Fibroblast of skin of abdomen (primary cell): ENCODE measurements around the gene OR9A2.
"Not testable (repeated sequence)": the region's sequence is repeated elsewhere in the genome, so short reads cannot be mapped to it uniquely, and the experiment has no call there.

Source experiments
- DNase-seq: peaks from one replicate; pipeline ENCODE4 v3.0.0-alpha.2; 2013

The OR9A2 gene

DNA sequence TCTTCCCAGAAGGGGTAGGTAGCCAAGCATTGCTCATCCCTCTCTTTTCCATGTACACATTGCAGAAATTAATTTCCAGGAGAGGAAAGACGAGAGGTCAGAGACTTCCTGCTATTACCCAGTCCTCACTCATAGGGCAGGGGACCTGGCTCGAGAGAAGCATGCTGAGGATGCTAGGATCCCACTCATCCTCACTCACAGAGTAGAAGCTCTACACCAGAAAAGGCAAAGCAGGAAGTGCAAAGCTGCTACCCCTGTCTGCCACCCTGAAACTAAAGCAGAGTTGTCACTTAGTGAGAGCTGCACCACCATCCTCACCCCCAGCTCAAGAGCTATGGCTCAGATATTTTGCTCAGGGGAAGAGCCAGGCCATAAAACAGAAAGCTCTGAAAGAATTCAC lies 9.9 kb downstream of the OR9A2 start:
- no peak for DNase-seq

DNA sequence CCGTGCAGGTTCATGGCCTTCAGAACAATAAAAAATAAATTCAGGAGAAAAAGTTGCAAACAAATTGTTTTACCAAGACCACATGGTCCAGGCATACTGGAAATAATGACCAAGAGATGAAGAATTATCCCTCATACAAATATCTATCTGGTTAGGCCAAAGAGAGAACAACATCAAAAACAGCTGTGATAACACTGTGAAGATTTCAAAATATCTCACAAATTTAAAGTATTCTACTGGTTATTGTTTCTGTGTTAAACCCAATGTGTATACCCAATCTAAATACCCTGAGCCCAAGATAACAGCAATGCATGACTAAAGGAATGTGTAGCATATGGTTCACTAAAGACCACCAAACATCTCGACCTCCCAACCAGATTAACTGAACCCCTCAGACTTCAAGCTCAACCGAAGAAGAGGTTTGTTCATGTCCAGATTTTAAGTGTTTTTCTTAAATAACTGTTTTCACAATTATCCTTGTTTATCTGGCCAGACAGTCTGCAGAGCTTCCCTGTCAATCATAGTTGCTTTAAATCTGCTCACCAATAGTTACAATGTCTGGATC lies 10.9 kb downstream of the OR9A2 start:
- peak; percentile 70 for DNase-seq

DNA sequence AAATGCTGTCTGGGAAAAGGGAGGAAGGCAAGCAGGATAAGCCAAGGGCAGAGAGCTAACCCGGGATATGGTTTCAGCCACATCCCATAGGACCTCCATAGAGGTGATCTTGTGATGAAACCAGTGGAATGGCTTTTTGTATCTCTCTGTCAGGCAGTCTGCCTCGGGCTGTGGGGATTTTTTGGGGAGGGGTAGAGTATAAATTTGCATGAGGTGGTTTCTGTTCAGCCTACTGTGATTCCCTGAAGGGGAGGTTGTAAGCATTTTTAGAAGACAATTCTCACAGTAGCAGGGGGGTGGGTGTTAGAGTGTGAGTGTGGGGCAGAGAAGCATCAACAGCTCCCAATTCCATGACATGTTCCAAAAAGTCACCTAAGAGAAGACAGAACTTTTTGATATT lies 11.8 kb downstream of the OR9A2 start:
- no peak for DNase-seq

DNA sequence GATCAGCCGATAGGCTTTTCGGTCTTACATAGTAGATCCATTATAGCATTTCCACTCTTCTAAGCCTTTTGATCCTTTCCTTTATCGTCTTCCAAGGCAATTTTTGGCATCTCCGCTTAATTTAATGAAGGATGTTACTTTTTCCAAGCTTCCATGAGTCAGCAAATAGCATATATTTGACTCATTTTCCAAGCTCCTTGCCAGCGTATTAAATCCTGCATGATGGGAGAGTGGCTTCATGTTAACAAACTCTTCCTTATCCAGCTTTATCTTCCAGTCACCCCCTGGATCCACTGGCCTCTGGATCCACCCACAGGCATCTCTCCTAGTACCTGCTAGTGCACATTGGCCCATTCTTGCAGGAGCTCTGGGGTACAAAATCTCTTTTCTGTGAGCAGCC lies 13.0 kb downstream of the OR9A2 start:
- DNase-seq: peak; percentile 85

DNA sequence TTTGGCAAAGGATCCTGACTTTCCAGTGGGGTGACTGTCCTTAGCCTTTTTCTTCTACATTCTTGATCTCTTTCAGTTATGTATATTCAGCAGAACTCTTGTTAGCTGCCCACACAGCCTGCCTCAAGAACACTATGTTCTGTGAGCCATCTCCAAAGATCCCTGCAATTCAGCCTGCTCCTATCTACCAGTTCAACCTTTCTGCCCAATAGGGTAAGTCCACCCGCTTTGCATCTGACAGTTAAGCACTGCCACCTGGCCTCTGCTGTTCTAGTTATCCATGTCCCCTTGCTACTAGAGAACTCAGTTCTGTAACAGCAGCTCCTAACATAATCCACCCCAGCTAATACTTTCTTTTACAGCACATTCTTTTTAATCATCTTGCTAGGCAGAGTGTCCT lies 13.5 kb downstream of the OR9A2 start:
- no peak for DNase-seq

DNA sequence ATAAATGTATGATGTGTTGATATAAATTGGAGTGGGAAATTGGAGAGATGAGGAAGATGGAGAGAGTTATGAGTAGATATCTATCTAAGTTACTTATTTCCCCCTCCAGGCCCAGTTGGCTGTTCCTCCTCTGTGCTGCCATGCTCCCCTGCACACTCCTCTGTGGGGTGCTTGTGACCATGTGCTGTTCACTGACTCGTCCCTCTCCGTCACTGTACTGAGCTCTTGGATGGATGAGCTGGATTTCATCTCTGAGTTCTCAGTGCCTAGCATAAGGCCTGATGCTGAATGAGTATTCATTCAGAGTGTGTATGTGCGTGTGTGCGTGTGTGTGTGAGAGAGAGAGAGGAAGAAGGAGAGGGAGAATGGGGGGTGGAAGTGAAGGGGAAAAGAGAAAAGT lies 14.5 kb downstream of the OR9A2 start:
- DNase-seq: no peak

DNA sequence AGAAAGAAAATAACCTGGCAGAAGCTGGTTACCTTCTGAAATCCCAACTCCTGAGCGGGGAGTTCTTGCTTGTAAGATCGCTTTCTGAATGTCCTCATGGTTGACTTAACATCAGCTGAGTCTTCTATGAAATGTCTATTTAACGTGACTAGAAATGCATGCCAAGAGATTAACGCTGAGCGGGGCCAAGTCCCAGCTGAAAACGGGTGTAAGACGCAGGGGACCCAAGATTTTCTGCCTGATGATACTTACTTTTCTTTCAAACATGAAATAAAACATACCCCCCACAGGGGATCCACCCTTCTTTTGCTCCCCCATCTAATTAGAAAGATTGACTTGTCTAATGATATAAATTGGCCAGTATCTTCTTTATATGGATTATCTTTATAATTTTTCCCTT lies 14.9 kb downstream of the OR9A2 start:
- DNase-seq: no peak

DNA sequence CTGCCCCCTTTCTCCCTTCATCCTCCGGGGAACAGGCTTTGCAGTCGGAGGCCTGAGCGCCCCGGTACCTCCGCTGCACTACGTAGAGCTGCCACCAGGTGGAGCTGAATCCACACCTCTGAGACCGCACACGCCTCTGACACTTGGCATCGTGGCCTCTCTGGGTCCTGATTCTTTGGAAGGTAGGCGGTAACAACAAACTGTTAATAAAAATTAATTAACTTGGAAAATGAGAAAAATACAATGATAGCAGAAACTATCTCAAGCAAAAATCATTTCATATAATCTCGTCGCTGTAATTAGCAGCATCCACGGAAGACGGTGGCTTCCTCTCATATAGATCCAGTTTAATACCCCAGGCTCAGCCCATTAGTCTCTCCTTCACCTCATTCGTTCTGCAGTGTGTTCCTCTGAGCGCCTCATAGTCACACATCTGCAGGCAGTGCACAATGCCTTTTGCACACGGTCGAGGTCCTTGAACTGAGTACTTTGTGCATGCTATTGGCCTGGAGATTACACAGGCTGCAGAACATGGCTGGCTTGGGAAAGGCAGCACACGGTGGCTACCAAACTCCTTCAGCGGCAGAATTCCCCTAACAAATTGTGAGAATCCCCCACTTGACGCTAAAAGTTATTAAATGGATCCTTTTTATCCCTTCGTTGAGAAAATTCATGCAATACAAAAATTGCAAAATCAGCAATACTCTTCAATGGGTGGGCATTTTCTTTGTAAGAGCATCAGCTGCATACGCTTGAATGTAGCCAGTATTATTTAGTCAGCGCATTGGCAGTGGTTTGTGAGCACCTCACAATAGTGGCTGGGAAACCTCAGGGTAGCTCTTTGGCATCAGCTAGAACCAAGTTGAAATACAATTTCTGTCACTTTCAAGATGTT lies 18.7 kb downstream of the OR9A2 start:
- DNase-seq: peak; percentile 52

DNA sequence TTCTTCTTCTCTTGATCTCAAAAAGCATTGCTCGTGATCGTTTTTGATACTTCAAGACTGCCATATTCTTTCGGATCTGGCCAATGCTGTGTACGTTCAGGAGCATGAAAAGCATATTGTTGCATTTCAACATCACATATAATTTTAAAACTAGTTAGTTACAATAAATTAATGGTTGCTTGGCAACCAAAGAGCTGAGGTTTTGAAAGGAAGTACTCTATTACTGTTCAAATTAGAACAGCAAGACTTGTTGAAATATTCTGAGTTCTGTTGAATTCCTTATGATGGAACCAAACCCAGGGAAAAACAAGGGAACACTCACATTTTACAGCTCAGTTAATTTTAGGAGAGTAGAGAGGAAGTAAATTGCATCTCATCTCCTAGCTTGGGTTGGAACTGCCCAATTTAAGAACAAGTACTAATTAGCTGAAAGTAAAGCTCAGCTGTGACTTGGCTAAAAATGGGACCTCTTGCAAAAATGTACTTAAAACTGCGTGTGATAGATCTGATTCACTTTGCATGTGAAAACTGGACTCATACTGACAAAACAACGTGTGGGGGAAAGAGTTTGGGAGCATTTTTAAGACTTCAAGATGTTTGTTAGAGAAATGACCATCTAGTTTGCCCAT lies 21.2 kb downstream of the OR9A2 start:
- no peak for DNase-seq

DNA sequence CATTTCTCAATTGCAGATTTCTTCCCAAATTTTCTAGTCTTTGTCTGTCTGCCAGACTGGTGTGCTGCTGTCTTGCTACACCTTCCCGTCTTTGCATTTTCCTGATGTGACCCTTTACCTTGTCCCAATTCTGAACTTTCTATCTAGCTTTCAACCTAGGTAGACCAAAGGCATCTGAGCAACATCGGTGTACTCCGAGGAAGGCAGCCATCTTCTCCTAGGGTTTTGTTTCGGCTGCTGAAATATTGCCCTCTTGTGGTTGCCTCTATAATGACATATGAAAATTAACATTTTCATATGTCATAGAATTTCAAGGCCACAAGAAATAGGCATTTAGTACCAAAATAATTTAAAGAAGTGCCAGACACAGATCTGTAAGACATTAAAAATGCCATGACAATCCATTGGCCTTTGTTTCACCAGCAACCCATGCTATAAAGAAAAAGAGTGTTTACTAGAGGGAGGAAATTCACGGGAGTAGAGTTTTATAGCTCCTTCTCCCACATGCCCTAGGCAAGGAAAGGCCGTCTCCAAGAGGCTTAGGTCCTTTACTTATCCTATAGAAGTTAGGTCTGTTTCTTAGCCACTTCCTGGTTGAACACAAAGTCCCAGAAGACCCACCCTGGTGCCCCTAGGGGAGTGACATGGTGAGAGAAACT lies 23.4 kb downstream of the OR9A2 start:
- DNase-seq: peak; percentile 40

DNA sequence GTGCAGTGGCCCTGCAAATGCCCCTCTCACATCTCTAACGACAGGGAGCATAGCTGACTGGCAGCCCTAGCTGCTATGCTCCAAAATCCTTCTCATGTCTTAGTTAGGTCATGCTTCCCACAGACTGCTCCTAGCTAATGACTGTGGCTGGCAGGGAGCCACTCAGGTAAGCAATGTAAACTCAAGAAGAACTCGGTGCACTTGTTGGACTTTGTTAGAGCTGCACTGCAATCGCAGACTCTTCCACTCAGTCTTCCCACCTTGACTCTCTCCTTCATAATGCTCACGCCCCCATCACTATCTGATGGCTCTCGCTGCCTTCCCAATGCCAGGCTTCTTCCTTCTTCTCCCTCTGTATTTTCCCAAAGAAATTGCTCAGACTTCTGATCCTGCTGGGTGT lies 24.0 kb downstream of the OR9A2 start:
- no peak for DNase-seq

DNA sequence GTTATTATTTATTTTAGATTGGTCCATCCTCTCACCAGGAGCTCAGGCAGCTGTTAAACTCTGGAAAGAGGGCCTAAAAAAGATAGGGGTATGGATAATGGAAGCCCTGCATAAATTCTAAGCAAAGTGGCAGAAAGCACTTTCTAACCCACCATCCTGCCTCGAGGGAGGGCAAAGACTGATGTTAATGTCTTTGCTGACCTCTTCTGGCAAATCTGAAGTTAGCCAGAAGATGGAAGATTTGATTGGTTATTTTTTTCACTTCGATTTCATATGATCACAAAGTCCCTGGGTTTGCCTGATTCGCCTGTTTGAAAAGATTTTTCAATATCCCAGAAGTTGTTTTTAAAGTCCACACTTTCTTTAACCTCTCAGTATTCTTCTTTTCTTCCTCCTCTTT lies 24.8 kb downstream of the OR9A2 start:
- no peak for DNase-seq

DNA sequence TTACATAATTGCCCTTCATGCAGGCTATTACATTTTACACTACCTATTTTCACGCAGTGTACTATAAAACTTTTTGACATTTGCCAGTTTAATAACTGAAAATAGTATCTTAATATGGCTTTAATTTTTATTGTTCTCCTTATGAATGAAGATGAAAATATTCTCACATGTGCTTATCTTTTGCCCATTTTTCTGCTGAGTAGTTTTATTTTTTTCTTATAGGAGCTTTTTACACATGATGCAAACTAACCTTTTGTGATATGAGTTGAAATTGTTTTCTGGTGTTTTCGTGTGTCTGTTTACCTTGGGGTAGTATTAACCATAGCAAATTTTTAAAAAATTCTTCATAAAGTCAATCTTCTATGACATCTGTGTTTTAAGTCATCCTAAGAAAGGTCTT lies 26.3 kb downstream of the OR9A2 start:
- no peak for DNase-seq

DNA sequence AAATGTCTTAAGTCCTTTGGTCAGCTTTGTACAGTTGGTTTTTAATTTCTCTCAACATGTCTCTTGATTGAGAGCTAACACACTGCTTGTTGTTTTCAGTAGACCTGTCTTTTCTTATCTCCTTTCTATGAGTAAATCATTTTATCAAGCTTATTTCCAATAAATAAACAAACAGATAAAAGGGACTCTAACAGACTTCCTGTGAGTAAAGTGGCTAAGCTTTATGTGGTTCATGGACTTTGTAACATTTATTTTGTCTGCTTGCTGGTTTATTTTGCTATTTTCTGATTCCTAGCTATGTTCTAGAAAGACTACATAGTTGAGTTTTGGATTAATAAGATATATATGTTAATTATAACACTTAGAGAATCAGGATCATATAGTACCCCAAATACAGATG lies 27.1 kb downstream of the OR9A2 start:
- DNase-seq: no peak

DNA sequence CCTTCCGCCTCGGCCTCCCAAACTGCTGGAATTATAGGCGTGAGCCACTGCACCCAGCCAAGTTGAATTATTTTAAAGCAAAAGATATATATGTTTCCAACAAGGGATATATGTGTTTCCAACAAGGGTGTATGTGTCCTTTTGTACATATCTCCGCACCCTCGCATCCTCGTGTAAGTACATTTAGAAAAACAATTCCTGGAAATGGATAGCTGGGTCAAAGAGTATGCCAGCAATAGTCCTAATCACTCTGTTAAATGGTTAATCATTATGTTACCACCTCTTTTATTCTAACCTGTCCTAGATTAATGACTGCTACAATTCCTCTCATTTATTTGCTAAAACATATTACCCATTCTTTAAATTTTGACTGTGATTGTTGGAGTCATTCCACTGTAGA lies 28.0 kb downstream of the OR9A2 start:
- DNase-seq: no peak

DNA sequence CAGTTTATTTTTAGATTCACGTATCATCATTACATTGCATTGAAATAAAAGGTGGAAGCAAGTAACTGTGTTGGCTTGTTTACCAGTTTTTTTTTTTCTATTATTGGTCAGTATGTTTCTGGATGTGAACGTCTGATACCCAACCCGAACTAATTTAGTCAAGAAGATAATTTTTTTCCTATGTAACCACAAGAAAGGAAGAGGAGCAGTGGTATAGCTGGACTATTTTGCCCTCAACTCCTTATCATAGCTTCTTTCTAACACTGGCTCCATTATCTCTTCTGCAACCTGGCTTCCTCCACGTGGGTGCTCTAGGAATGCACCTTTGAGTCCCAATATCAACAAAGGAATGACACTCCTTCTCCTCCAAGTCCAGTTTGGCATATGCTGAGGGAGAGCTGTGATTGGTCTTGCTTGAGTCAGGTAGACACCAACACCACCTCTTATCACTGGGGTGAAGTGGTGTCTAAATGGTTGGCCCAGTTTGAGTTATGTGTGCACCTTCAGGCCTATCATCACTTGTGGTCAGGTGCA lies 29.4 kb downstream of the OR9A2 start:
- no peak for DNase-seq

DNA sequence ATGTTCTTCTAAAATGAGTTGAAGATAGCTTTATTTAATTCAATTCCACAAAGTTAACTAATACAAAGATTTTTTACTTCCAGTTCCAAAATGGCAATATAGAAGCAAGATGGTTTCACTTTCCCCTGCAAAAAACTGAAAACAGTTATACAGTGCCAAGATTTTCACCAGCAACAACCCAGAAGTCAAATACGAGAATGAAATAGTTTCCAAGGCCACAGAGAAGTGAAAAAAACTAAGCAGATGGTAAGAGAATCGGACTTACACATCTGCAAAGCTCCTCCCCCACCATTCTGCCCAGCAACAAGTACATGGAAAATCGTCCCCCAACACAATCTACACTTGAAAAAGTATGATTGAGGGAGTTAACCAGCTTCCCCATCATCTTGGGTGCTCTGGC lies 34.5 kb downstream of the OR9A2 start:
- DNase-seq: no peak

DNA sequence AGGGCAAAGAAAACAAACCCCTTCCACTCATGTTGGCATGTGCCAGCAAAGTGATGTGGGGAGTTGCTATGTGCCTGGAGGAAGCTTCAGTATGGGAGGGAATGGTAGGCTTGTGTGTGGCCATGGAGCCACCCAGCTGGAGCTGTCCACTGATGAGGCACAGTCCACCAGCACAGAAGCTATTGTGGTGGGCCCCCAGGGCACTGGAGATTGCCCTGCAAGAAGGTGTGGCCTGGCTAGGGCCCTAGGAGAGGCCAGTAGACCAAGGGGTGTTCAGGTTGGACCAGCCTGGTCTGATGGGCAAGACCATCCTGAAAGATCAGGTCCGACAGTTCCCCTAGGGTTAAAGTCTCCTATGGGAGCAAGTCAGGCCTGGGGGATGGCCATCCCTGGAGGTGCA lies 42.6 kb downstream of the OR9A2 start:
- DNase-seq: no peak

DNA sequence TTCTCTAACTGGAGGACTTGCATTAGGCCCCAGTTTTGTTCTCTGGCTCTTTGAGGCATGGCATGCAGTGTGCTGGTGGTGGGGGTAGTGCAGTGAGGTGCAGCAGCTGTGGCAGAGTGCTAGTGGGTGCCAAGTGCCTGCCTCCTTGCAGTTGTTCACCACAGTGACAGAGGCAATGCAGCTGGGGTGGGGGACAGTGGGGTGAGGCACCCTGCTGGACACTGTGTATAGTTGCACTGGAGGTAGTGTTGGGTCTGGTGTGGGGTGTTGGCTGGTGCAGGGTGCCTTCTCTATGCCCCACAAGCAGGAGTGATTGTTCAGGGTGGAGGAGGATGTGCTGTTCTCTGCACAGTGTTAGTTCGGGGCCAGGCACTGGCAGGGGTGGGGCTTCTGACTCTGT lies 43.1 kb downstream of the OR9A2 start:
- no peak for DNase-seq

DNA sequence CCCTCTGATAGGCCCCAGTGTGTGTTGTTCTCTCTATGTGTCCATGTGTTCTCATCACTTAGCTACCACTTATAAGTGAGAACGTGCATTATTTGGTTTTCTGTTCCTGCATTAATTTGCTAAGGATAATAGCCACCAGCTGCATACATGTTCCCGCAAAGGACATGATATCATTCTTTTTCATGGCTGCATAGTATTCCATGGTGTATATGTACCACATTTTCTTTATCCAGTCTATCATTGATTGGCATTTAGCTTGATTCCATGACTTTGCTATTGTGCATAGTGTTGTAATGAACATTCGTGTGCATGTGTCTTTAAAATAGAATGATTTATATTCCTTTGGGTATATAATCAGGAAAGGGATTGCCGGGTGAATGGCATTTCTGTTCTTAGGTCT lies 48.5 kb downstream of the OR9A2 start:
- DNase-seq: not testable (repeated sequence)
